K562 (cell line): ENCODE measurements around the gene TIMM23. TPM values are rescaled to one million over a fixed set of nuclear protein-coding genes. Genes with fewer than 3 reads are reported as not detected.

Experiments used
- CEBPG ChIP-seq, 3 experiments: fragments of 200-800 bp in 1 of 3; sonication (Bioruptor generic) in 1 of 3; sonication (generic) in 1 of 3; formaldehyde crosslinking in 1 of 3; IDR thresholded peaks in 2 of 3; conservative IDR thresholded peaks in 1 of 3; 2 replicates each; pipeline versions ENCODE4 v1.6.1 to v1.8.0; 2016 to 2022; ENCODE audit warnings: missing compliant biosample characterization in 2 of 3, missing genetic modification characterization in 2 of 3, mild to moderate bottlenecking in 1 of 3, missing genetic modification reagents in 1 of 3
- CREM ChIP-seq: IDR thresholded peaks from 2 replicates; pipeline ENCODE4 v1.6.1; 2014; ENCODE audit warnings: antibody characterized with exemption, low read depth
- E4F1 ChIP-seq: fragments of 250-450 bp; sonication (Bioruptor Pico); IDR thresholded peaks from 2 replicates; pipeline ENCODE4 v1.5.0; 2021; ENCODE audit warnings: mild to moderate bottlenecking, borderline replicate concordance
- JUN ChIP-seq, 2 experiments: sonication (generic) in 1 of 2; formaldehyde crosslinking in 1 of 2; IDR thresholded peaks; 2 replicates each; pipeline versions ENCODE4 v1.6.1 to v1.8.0; 2012 to 2022; ENCODE audit warnings: borderline replicate concordance in 2 of 2, mild to moderate bottlenecking in 2 of 2, improper control_type of control experiment in 1 of 2, low read depth in 1 of 2, low read length in 1 of 2, missing genetic modification reagents in 1 of 2
- KHSRP ChIP-seq: fragments of 450-650 bp; IDR thresholded peaks from 2 replicates; pipeline ENCODE4 v1.6.1; 2017
- NFE2 ChIP-seq: IDR thresholded peaks from 2 replicates; pipeline ENCODE4 v1.6.1; 2014; ENCODE audit warnings: antibody characterized with exemption, low read depth
- PTTG1 ChIP-seq: fragments of 450-650 bp; IDR thresholded peaks from 2 replicates; pipeline ENCODE4 v1.6.1; 2016; ENCODE audit warnings: low read depth, mild to moderate bottlenecking, missing genetic modification characterization, missing compliant biosample characterization
- SAP30 ChIP-seq: fragments of 200-600 bp; sonication (generic); IDR thresholded peaks from 2 replicates; pipeline ENCODE4 v1.6.1; 2012; ENCODE audit warnings: borderline replicate concordance, low read depth, mild to moderate bottlenecking, moderate library complexity, low read length, control low read depth, inconsistent platforms; ENCODE audit not compliant: insufficient read depth, poor library complexity, severe bottlenecking
- SIX5 ChIP-seq, 2 experiments: IDR thresholded peaks; 2 replicates each; pipeline ENCODE4 v1.6.1; 2011; ENCODE audit warnings: low read length in 2 of 2, borderline replicate concordance in 1 of 2, low read depth in 1 of 2, mild to moderate bottlenecking in 1 of 2, moderate library complexity in 1 of 2; ENCODE audit not compliant: insufficient read depth in 1 of 2
- SMAD4 ChIP-seq: fragments of 250-450 bp; sonication (Bioruptor Pico); conservative IDR thresholded peaks from 2 replicates; pipeline ENCODE4 v1.8.0; 2021; ENCODE audit warnings: inconsistent platforms, mild to moderate bottlenecking, moderate library complexity
- TRIM28 ChIP-seq: fragments of 450-650 bp; IDR thresholded peaks from 2 replicates; pipeline ENCODE4 v1.6.1; 2017
- ZNF197 ChIP-seq: fragments of 200-800 bp; sonication (Bioruptor generic); IDR thresholded peaks from 2 replicates; pipeline ENCODE4 v1.6.1; 2016; ENCODE audit warnings: low read depth, missing genetic modification characterization, missing compliant biosample characterization
- ZNF217 ChIP-seq: sonication (generic); formaldehyde crosslinking; IDR thresholded peaks from 2 replicates; pipeline ENCODE4 v1.8.0; 2022; ENCODE audit warnings: mild to moderate bottlenecking, missing genetic modification reagents
- ZNF699 ChIP-seq: fragments of 250-450 bp; sonication (Bioruptor Pico); IDR thresholded peaks from 2 replicates; pipeline ENCODE4 v1.8.0; 2021; ENCODE audit warnings: mild to moderate bottlenecking, moderate library complexity; ENCODE audit not compliant: insufficient replicate concordance
- polyA plus RNA-seq, 8 experiments: library from polyadenylated mRNA; depleted of rRNA in 4 of 8; stranded (reverse) in 5 of 8; unstranded in 3 of 8; fragments of >200 nt; fragmentation: Nextera tagmentation in 2 of 8; fragmentation: Illumina TruSeq in 1 of 8; extraction: Ambion mirVana in 2 of 8; extraction: Trizol in 1 of 8; gene quantifications; 2 replicates each; pipeline versions ENCODE4 v1.2.1 to v1.2.3, GENCODE V29; 2011 to 2014; ENCODE audit warnings: inconsistent platforms in 1 of 8, missing spikeins in 1 of 8
- total RNA-seq, 7 experiments: library from RNA; depleted of rRNA in 6 of 7; stranded (reverse); fragments of >200 nt in 6 of 7; fragmentation: Illumina TruSeq in 2 of 7; extraction: Trizol in 2 of 7; gene quantifications; 2 replicates each; pipeline versions ENCODE4 v1.2.1 to v1.2.3, GENCODE V29; 2011 to 2021; ENCODE audit warnings: low replicate concordance in 1 of 7
- TF ChIP-seq, protein P1 (sequence below): fragments of 250-450 bp; sonication (Bioruptor Pico); IDR thresholded peaks from 2 replicates; pipeline ENCODE4 v1.8.0; 2021; ENCODE audit warnings: borderline replicate concordance, mild to moderate bottlenecking, moderate library complexity; ENCODE audit not compliant: poor library complexity, severe bottlenecking
- TF ChIP-seq, protein P2 (sequence below): fragments of 250-450 bp; sonication (Bioruptor Pico); IDR thresholded peaks from 2 replicates; pipeline ENCODE4 v1.4.0; 2020; ENCODE audit warnings: mild to moderate bottlenecking, moderate library complexity
- TF ChIP-seq, protein P3 (sequence below): fragments of 250-450 bp; sonication (Bioruptor Pico); IDR thresholded peaks from 2 replicates; pipeline ENCODE4 v1.5.0; 2020; ENCODE audit warnings: mild to moderate bottlenecking

TIMM23 gene
- total and polyA plus RNA-seq, 9 of the 15 experiments (the other 6 are each of a cell fraction or from before 2014, with no cell fraction given): 148 to 280 (median 183) TPM

DNA sequence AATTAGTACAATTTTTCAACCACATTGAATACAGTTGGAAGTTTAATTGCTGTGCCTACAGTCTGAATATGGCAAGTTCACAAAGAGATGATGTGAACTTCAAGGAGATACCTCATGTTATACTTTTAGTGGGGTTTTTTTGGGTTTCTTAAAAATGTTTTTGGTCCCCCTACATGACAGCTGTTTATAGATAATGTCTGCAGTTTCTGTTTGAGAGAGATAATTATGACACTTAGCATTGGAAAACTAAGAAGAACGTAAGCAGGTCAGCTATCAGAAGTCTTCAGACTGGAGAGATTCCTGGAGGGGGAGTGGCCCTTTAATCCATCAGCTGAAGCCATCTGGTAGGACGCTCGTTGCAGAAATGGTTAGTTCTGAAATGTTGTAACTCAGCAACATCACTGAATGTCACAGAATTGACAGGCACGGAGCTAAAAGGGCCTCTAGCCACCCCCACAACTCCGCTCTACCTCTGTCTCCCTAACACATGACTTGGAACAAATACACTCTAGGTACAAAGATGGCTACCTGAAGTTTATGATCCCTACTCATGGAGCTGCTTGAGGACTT is 29.0 kb downstream of the TIMM23 start (continued):
- TF ChIP-seq, protein P1, sequence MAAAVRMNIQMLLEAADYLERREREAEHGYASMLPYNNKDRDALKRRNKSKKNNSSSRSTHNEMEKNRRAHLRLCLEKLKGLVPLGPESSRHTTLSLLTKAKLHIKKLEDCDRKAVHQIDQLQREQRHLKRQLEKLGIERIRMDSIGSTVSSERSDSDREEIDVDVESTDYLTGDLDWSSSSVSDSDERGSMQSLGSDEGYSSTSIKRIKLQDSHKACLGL: no peak
- TF ChIP-seq JUN (IDR thresholded peaks at IDR 0.05; ENCODE audit: borderline replicate concordance, low read depth, low read length) (peak; percentile 38; the same call in 1 of the 2 replicates), JUN (CRISPR knock-in tag; IDR thresholded peaks at IDR 0.05; ENCODE audit: borderline replicate concordance) (no peak), TRIM28 (peak; percentile 71; the same call in 1 of the 2 replicates), PTTG1 (tag) (no peak), ZNF699 (CRISPR knock-in tag) (no peak), CREM (peak; percentile 94), SIX5 (IDR thresholded peaks at IDR 0.05; ENCODE audit: borderline replicate concordance in 1 of 2, insufficient read depth in 1 of 2, low read depth in 1 of 2, low read length in 2 of 2) (no peak), ZNF217 (CRISPR knock-in tag) (no peak), E4F1 (CRISPR knock-in tag) (no peak), ZNF197 (peak; percentile 98), KHSRP (peak; percentile 98), NFE2 (peak; percentile 52; the same call in 1 of the 2 replicates), CEBPG (CRISPR knock-in tag; IDR thresholded peaks at IDR 0.05) (peak; percentile 69; the same call in 1 of the 2 replicates), CEBPG (tag; conservative IDR thresholded peaks at IDR 0.05 in 1 of 2, IDR thresholded peaks at IDR 0.05 in 1 of 2) (peak in 1 of 2 experiments; percentile 69; a peak in 2 of 4 replicates), SMAD4 (peak; percentile 98), SAP30 (peak; percentile 59)
- TF ChIP-seq, protein P2, sequence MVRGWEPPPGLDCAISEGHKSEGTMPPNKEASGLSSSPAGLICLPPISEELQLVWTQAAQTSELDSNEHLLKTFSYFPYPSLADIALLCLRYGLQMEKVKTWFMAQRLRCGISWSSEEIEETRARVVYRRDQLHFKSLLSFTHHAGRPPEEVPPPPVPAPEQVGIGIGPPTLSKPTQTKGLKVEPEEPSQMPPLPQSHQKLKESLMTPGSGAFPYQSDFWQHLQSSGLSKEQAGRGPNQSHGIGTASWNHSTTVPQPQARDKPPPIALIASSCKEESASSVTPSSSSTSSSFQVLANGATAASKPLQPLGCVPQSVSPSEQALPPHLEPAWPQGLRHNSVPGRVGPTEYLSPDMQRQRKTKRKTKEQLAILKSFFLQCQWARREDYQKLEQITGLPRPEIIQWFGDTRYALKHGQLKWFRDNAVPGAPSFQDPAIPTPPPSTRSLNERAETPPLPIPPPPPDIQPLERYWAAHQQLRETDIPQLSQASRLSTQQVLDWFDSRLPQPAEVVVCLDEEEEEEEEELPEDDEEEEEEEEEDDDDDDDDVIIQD (CRISPR knock-in tag): 0 out of 2 replicates have a peak, but pooled peaks have one; percentile 18
- TF ChIP-seq, protein P3, sequence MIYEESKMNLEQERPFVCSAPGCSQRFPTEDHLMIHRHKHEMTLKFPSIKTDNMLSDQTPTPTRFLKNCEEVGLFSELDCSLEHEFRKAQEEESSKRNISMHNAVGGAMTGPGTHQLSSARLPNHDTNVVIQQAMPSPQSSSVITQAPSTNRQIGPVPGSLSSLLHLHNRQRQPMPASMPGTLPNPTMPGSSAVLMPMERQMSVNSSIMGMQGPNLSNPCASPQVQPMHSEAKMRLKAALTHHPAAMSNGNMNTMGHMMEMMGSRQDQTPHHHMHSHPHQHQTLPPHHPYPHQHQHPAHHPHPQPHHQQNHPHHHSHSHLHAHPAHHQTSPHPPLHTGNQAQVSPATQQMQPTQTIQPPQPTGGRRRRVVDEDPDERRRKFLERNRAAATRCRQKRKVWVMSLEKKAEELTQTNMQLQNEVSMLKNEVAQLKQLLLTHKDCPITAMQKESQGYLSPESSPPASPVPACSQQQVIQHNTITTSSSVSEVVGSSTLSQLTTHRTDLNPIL (CRISPR knock-in tag): 0 out of 2 replicates have a peak, but pooled peaks have one; percentile 40
